Measurements from ENCODE around the gene GALNT10. TPM values are rescaled to one million over a fixed set of nuclear protein-coding genes. Genes with fewer than 3 reads are reported as not detected.

Gene GALNT10
- total and polyA plus RNA-seq, 10 of the 15 experiments (the other 5 are each of a cell fraction or from before 2014, with no cell fraction given), result 3.9 to 35.4 (median 15.5) TPM

GRCh38 chr5:154334406-154335064, 144.0 kb downstream of the GALNT10 start:
- Histone ChIP-seq H3K36me3 (ENCODE audit: control insufficient read depth in 2 of 2, insufficient read depth in 2 of 2, low read length in 1 of 2) (peaks cover 0 to 6% of the 10 kb centered on the region in 2 experiments; a peak in 3 of 4 replicates), H3K4me3 (no peak overlapping the region), H3K9ac (ENCODE audit: control insufficient read depth, insufficient read depth, low read length) (no peak overlapping the region), H3K27me3 (replicated peaks in 1 of 2; ENCODE audit: control insufficient read depth in 2 of 2, insufficient read depth in 2 of 2, low read length in 1 of 2) (no peaks in the 10 kb centered on the region), H3K79me2 (ENCODE audit: control insufficient read depth, insufficient read depth, low read length) (no peaks in the 10 kb centered on the region), H2AFZ (ENCODE audit: control insufficient read depth, low read depth, low read length) (no peak overlapping the region), H3K4me2 (ENCODE audit: control insufficient read depth, insufficient read depth) (no peak overlapping the region), H3K27ac (ENCODE audit: control insufficient read depth, insufficient read depth) (no peak overlapping the region), H4K20me1 (ENCODE audit: control insufficient read depth, insufficient read depth) (no peaks in the 10 kb centered on the region), H3K9me3 (replicated peaks; ENCODE audit: control insufficient read depth, insufficient read depth, low read length) (no peaks in the 10 kb centered on the region), H3K4me1 (ENCODE audit: control insufficient read depth, insufficient read depth, low read length) (no peaks in the 10 kb centered on the region)
- 90% methylated on average over 6 of the region's 6 CpGs for WGBS (ENCODE audit: insufficient coverage, insufficient replicate concordance, low lambda C conversion rate, missing lambda C conversion rate)
- RAD21 ChIA-PET (ENCODE audit: unreplicated experiment), result interaction anchor here (1.2 to 1.7 kb wide), 2 partner anchors 70 to 143 kb away, joined by 3 to 14 read pairs; no protein-coding TSS in a partner anchor
- in situ Hi-C loops (cut with MboI), result no loop called here
- TF ChIP-seq TCF12 (IDR thresholded peaks at IDR 0.05; ENCODE audit: low read depth, low read length) (no peak), SMAD5 (IDR thresholded peaks at IDR 0.05; ENCODE audit: low read depth) (no peak), POLR2AphosphoS2 (IDR thresholded peaks at IDR 0.05; ENCODE audit: low read depth, low read length) (no peak), BMI1 (IDR thresholded peaks at IDR 0.05; ENCODE audit: borderline replicate concordance) (no peak), TCF3 (IDR thresholded peaks at IDR 0.05; ENCODE audit: borderline replicate concordance, insufficient read depth, low read depth, low read length) (no peak), CBX3 (IDR thresholded peaks at IDR 0.05; ENCODE audit: borderline replicate concordance, low read depth) (no peak), NKRF (conservative IDR thresholded peaks at IDR 0.05) (no peak), KAT2A (conservative IDR thresholded peaks at IDR 0.05; ENCODE audit: control insufficient read depth, low read depth, low read length) (no peak), RAD21 (IDR thresholded peaks at IDR 0.05; ENCODE audit: insufficient read depth, low read depth, low read length) (no peak), SUPT20H (IDR thresholded peaks at IDR 0.05; ENCODE audit: borderline replicate concordance, control insufficient read depth, low read depth, low read length) (no peak), CREB1 (IDR thresholded peaks at IDR 0.05; ENCODE audit: low read depth) (no peak), MXI1 (IDR thresholded peaks at IDR 0.05; ENCODE audit: low read depth, low read length) (no peak), HDGF (IDR thresholded peaks at IDR 0.05) (no peak), CHD2 (IDR thresholded peaks at IDR 0.05; ENCODE audit: borderline replicate concordance, low read depth, low read length) (no peak), SP1 (IDR thresholded peaks at IDR 0.05; ENCODE audit: low read depth, low read length) (no peak), POLR2A (IDR thresholded peaks at IDR 0.05; ENCODE audit: low read depth, low read length) (no peak), ZNF207 (IDR thresholded peaks at IDR 0.05; ENCODE audit: borderline replicate concordance) (no peak)
- intact Hi-C loops (cut with micrococcal nuclease; ENCODE audit: unreplicated experiment), result no loop called here
- CTCF ChIA-PET, result interaction anchor here (0.6 to 1.6 kb wide), 8 partner anchors 9 to 270 kb away, joined by 3 to 16 read pairs (median 4); no protein-coding TSS in a partner anchor
- DNase-seq (ENCODE audit: low read depth, low spot score) (no peak), ATAC-seq (no peak), FAIRE-seq (no peak)
- POLR2A ChIA-PET, result no interaction called here
- SMC1A ChIA-PET (ENCODE audit: uncharacterized antibody, unreplicated experiment), result interaction anchor here (0.8 to 1.7 kb wide), 7 partner anchors 23 to 115 kb away, joined by 3 to 8 read pairs (median 4); no protein-coding TSS in a partner anchor
- BruUV-seq (replicated peaks), result no TSS peak
